Ramos (cell line): ENCODE results near the gene STON1.
"Not testable (repeated sequence)": the region's sequence is repeated elsewhere in the genome, so short reads cannot be mapped to it uniquely, and the experiment has no call there.

Experiments
- in situ Hi-C: fragments of 300-500 bp; cut with MboI; formaldehyde crosslinking; loops from one replicate; pipeline ENCODE4 v1.14.3; 2022; ENCODE audit warnings: low sequenced_read_pairs; ENCODE audit not compliant: unreplicated experiment

STON1 gene

GRCh38 chr2:48566592-48567310 lies 36.8 kb downstream of the STON1 start:
- in situ Hi-C loops = no loop called here

GRCh38 chr2:48567671-48568070 lies 37.7 kb downstream of the STON1 start:
- in situ Hi-C loops = no loop called here

GRCh38 chr2:48568547-48568946 lies 38.6 kb downstream of the STON1 start:
- in situ Hi-C loops = no loop called here

- in situ Hi-C loops = no loop called here
Measured at GRCh38 chr2:48569433-48569832, 39.5 kb downstream of the STON1 start.

- in situ Hi-C loops = no loop called here
Measured at GRCh38 chr2:48572816-48573215, 42.9 kb downstream of the STON1 start.

GRCh38 chr2:48574353-48575287 lies 44.7 kb downstream of the STON1 start:
- in situ Hi-C loops = no loop called here

- in situ Hi-C loops = no loop called here
Measured at GRCh38 chr2:48578313-48578712, 48.4 kb downstream of the STON1 start.

- in situ Hi-C loops = no loop called here
Measured at GRCh38 chr2:48583961-48584360, 54.0 kb downstream of the STON1 start.

GRCh38 chr2:48584551-48584950 lies 54.6 kb downstream of the STON1 start:
- in situ Hi-C loops = no loop called here

GRCh38 chr2:48586433-48586832 lies 56.5 kb downstream of the STON1 start:
- in situ Hi-C loops = no loop called here

GRCh38 chr2:48587560-48587959 lies 57.6 kb downstream of the STON1 start:
- in situ Hi-C loops = no loop called here

GRCh38 chr2:48587961-48588360 lies 58.0 kb downstream of the STON1 start:
- in situ Hi-C loops = no loop called here

- in situ Hi-C loops = no loop called here
Measured at GRCh38 chr2:48588745-48589144, 58.8 kb downstream of the STON1 start.

- in situ Hi-C loops = no loop called here
Measured at GRCh38 chr2:48589170-48589767, 59.3 kb downstream of the STON1 start.

GRCh38 chr2:48590017-48590416 lies 60.1 kb downstream of the STON1 start:
- in situ Hi-C loops = no loop called here

GRCh38 chr2:48592067-48592466 lies 62.1 kb downstream of the STON1 start:
- in situ Hi-C loops = no loop called here

GRCh38 chr2:48596751-48597150 lies 66.8 kb downstream of the STON1 start:
- in situ Hi-C loops = not testable (repeated sequence)

GRCh38 chr2:48597492-48597891 lies 67.5 kb downstream of the STON1 start:
- in situ Hi-C loops = no loop called here

GRCh38 chr2:48600204-48600813 lies 70.4 kb downstream of the STON1 start:
- in situ Hi-C loops = no loop called here

GRCh38 chr2:48600917-48601316 lies 71.0 kb downstream of the STON1 start:
- in situ Hi-C loops = no loop called here

- in situ Hi-C loops = no loop called here
Measured at GRCh38 chr2:48601349-48601748, 71.4 kb downstream of the STON1 start.
